Body of pancreas (tissue), 4 donors: ENCODE data around the gene TNS3. TPM values are rescaled to one million over a fixed set of nuclear protein-coding genes. Genes with fewer than 3 reads are reported as not detected.

Experiments
- ATAC-seq: fragments of 150-250 bp; one replicate; pipeline ENCODE4 v1.9.1; 2016
- DNase-seq, 4 donors: peaks; one replicate each; pipeline ENCODE4 v3.0.0-alpha.2; 2019
- H3K27ac ChIP-seq, 4 donors: fragments of 200-600 bp; sonication (generic); 1 replicate in 3 of 4; 2 replicates in 1 of 4; pipeline versions ENCODE4 v1.5.1 to v1.6.1; 2016 to 2019; ENCODE audit warnings: mild to moderate bottlenecking in 1 of 4, mixed read lengths in 1 of 4, moderate library complexity in 1 of 4
- H3K27me3 ChIP-seq, 2 donors: fragments of 200-600 bp; sonication (generic); one replicate each; pipeline ENCODE4 v1.6.0; 2016; ENCODE audit warnings: mild to moderate bottlenecking in 1 of 2
- H3K36me3 ChIP-seq, 2 donors: fragments of 200-600 bp; sonication (generic); replicated peaks in 1 of 2; 2 replicates each; pipeline ENCODE4 v1.5.1; 2016; ENCODE audit warnings: low read depth in 2 of 2; ENCODE audit not compliant: insufficient read depth in 1 of 2
- H3K4me1 ChIP-seq: fragments of 200-600 bp; sonication (generic); one replicate; pipeline ENCODE4 v1.6.0; 2016
- H3K4me3 ChIP-seq, 2 donors: fragments of 200-600 bp; sonication (generic); 1 replicate in 1 of 2; 2 replicates in 1 of 2; pipeline ENCODE4 v1.5.1; 2016 to 2019
- H3K9me3 ChIP-seq, 3 donors: fragments of 200-600 bp; sonication (generic); 1 replicate in 2 of 3; 2 replicates in 1 of 3; pipeline ENCODE4 v1.5.1; 2016
- CTCF ChIP-seq, 7 experiments: fragments of 450-650 bp in 4 of 7; fragments of 200-600 bp in 3 of 7; sonication (generic) in 3 of 7; IDR thresholded peaks; one replicate each; pipeline ENCODE4 v1.5.1; 2016 to 2019; ENCODE audit warnings: antibody characterized with exemption in 7 of 7
- POLR2A ChIP-seq, 3 donors: fragments of 450-650 bp; IDR thresholded peaks; one replicate each; pipeline ENCODE4 v1.6.1; 2016; ENCODE audit warnings: antibody characterized with exemption in 3 of 3, mild to moderate bottlenecking in 2 of 3
- WGBS, 2 donors: methylation state at CpG; one replicate each; pipeline ENCODE4 v1.1.5; 2017; 5-methylcytosine and 5-hydroxymethylcytosine counted together
- intact Hi-C: fragments of 100-400 bp; cut with DNase I; formaldehyde crosslinking; loops from one replicate; pipeline ENCODE4 v1.15.1; 2023
- total RNA-seq, 2 donors: library from RNA; depleted of rRNA; stranded (reverse); fragments of >200 nt; gene quantifications; one replicate each; pipeline ENCODE4 v1.1.0, GENCODE V29; 2016

TNS3 gene
- total RNA-seq, 2 donors from 2014 or later, result 100 to 265 TPM

- WGBS, 2 donors, result 91% methylated on average over 21 to 24 of the region's 24 CpGs
- no peak overlapping the region for H3K27ac ChIP-seq
- no peak overlapping the region for H3K4me3 ChIP-seq
- no peaks in the 10 kb centered on the region for H3K27me3 ChIP-seq
- H3K4me1 ChIP-seq, result peaks cover 47% of the 10 kb centered on the region
- intact Hi-C loops, result no loop called here
- no peaks in the 10 kb centered on the region for H3K9me3 ChIP-seq
- TF ChIP-seq POLR2A (IDR thresholded peaks at IDR 0.05), result no peak
- no peak for TF ChIP-seq CTCF (IDR thresholded peaks at IDR 0.05)
- ATAC-seq, result no peak
- no peak for DNase-seq
- no peaks in the 10 kb centered on the region for H3K36me3 ChIP-seq
These were observed 91.2 kb downstream of the TNS3 start for GRCh38 chr7:47490501-47491265.

- no peaks in the 10 kb centered on the region for H3K27me3 ChIP-seq
- ATAC-seq, result no peak
- H3K4me1 ChIP-seq, result peaks cover 51% of the 10 kb centered on the region
- H3K27ac ChIP-seq, result peak overlapping the region in 1 of 4 donors; percentile 90
- WGBS, 2 donors, result 75 to 84% methylated on average over 7 of the region's 7 CpGs
- TF ChIP-seq POLR2A (IDR thresholded peaks at IDR 0.05) (no peak), CTCF (IDR thresholded peaks at IDR 0.05) (no peak)
- no peak for DNase-seq
- no peak overlapping the region for H3K4me3 ChIP-seq
- intact Hi-C loops, result no loop called here
- H3K36me3 ChIP-seq, result no peaks in the 10 kb centered on the region
- no peaks in the 10 kb centered on the region for H3K9me3 ChIP-seq
These were observed 92.3 kb downstream of the TNS3 start for GRCh38 chr7:47489624-47490023.

GRCh38 chr7:47488969-47489342, 93.0 kb downstream of the TNS3 start:
- ATAC-seq (no peak), DNase-seq (no peak)
- H3K27ac ChIP-seq, result peak overlapping the region in 3 of 4 donors; percentile 89 to 94 (median 90)
- WGBS, 2 donors, result 86 to 90% methylated on average over 8 of the region's 8 CpGs
- H3K4me1 ChIP-seq, result peaks cover 51% of the 10 kb centered on the region
- H3K27me3 ChIP-seq, result no peaks in the 10 kb centered on the region
- no peak overlapping the region for H3K4me3 ChIP-seq
- TF ChIP-seq POLR2A (IDR thresholded peaks at IDR 0.05), result no peak
- no peak for TF ChIP-seq CTCF (IDR thresholded peaks at IDR 0.05)
- intact Hi-C loops, result no loop called here
- no peaks in the 10 kb centered on the region for H3K36me3 ChIP-seq
- H3K9me3 ChIP-seq, result no peaks in the 10 kb centered on the region

- Histone ChIP-seq H3K27me3 (no peaks in the 10 kb centered on the region), H3K36me3 (no peaks in the 10 kb centered on the region), H3K4me3 (no peak overlapping the region), H3K27ac (peak overlapping the region; percentile 58 to 94 (median 90)), H3K9me3 (no peaks in the 10 kb centered on the region), H3K4me1 (peaks cover 53% of the 10 kb centered on the region)
- no peak for DNase-seq
- ATAC-seq, result no peak
- TF ChIP-seq CTCF (IDR thresholded peaks at IDR 0.05), result no peak
- no peak for TF ChIP-seq POLR2A (IDR thresholded peaks at IDR 0.05)
- intact Hi-C loops, result no loop called here
- 68 to 80% methylated on average over 11 to 12 of the region's 12 CpGs for WGBS, 2 donors
These were observed 93.5 kb downstream of the TNS3 start for GRCh38 chr7:47488201-47488968.
